HCEC 1CT (cell line): ENCODE results near the gene SP3.
"Not testable (repeated sequence)": the region's sequence is repeated elsewhere in the genome, so short reads cannot be mapped to it uniquely, and the experiment has no call there.

ENCODE experiments used
- DNase-seq: peaks from one replicate; pipeline ENCODE4 v3.0.0-alpha.2; 2017

Gene SP3

DNA sequence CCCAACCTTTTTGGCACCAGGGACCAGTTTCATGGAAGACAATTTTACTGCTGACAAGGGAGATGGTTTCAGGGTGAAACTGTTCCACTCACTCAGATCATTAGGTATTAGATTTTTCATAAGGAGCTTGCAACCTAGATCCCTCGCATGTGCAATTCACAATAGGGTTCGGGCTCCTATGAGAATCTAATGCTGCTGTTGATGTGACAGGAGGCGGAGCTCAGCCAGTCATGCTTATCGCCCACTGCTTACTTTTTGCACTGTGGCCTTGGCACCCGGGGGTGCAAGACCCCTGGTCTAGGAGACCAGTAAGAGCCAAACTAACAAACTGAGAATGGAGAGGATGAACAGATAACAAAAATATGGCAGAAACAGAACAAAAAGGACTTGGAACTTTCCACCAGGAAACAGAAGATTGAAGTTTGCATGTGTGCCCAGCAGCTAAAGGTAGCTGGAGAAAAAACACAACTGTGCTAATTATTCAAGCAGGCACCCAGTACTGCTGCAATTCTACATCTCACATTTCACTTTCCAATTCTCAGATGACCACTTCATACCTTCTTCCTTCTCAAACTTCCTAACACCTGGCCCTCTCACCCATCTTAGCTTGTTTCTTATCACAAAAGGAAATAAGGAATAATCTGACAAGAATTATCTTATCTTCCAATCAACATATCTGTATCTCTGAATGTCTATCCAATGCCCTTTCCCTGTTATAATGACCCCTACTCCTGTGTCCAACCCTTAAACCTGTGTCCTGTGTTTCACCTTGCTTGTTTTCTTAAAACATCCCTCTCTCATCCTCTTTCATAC, 24.8 kb downstream of the SP3 start:
- DNase-seq: no peak

DNA sequence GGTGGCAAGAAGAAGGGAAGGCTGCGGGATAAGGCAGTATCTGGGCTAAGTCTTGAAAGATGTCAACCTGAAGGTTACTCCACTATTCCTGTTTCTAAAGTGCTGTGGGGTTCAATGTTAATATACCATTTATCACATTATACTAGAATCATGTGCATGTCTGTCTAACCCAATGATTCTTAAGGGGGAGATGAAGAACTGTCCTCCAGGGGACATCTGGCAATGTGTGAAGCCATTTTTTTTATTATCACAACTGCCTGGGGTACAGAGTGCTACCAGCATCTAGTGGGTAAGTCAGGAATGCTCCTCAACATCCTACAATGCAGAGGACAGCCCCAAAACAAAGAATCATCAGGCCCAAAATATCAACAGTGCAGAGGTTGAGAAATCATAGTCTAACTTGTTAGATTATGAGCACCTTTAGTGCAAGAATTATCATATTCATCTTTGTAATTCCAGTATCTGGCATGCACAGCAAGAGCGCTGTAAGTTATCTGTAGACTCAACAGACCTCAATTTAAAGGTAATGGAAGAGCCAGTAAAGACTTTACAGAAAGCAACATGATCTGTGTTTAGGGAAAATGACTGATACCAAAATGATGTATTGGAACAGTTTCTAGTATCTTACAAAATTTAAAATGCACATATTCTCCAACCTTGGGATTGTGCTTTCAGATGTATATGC, 26.3 kb downstream of the SP3 start:
- no peak for DNase-seq

DNA sequence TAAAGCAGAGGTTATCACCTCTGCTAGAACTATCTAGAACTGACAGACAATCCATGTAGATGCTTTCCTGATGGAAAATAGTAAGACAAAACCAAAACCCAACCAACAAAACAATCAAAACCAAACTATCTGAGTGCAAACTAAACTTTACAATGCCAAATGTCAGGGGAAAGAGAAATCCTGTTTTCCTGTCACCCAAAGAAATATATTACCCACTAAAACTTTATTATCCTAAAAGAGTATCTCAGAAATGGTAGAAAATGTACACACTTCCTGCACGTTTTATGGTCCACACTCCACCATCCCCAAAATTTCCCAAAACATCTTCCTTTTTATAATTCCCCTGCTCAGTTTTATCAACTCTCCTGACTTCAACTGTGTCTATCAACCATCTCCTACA, 29.9 kb downstream of the SP3 start:
- no peak for DNase-seq

DNA sequence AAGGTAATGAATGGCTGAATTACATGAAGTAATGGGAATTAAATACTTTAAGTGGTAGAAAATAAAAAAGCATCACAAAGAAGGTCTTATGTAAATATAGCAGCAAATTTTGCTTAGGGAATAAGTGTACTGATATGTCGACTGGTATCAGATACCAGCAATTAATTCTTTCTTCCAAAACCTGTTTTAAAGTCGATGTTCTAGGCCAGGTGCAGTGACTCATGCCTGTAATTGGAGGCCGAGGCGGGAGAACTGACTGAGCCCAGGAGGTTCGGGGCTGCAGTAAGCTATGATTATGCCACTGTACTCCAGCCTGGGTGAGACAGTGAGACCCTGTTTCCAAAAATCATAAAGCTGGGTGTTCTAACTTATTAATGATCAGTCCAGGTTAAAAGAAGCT, 30.3 kb downstream of the SP3 start:
- DNase-seq: no peak

DNA sequence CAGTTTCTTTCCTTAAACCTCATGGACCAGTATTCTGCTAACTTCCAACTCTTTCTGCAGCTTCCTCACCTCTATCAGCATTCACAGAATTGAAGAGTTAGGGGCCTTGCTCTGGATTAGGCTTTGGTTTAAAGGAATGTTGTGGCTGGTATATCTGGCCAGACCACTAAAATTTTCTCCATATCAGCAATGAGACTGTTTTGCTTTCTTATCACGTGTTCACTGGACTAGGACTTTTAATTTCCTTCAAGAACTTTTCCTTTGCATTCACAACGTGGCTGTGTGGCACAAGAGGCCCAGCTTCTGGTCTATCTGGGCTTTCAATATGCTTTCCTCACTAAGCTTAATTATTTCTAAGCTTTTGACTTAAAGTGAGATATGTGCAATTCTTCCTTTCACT, 33.4 kb downstream of the SP3 start:
- no peak for DNase-seq

DNA sequence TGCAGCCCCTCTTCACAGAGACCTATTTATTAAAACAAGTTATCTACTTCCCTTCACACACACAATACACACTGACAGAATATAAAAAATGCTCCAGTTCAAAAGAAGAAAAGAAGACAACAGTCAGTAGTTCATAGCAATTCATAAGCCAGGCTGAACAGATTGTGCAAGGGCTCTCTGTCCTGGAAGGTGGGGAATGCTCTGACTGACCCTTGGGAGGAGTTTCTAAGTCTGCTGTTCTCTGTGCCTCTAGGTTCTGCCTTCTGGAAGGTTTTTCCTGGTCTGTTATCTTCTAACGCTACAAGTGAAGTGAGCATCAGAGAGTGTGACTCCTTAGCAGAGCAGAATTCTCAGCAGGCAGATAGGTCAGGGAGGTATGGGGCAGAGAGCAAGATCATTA, 35.7 kb downstream of the SP3 start:
- DNase-seq: no peak

DNA sequence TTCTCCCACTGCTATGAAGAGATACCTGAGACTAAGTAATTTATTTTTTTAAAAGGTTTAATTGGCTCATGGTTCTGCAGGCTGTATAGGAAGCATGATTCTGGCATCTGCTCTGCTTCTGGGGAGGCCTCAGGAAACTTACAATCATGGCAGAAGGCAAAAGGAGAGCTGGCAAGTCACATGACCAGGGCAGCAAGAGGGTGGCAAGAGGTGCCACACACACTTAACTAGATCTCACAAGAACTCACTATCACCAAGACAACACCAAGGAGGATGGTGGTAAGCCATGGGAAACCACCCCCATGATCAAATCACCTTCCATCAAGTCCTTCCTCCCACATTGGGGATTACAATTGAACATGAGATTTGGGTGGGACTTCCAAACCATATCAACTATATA, 38.3 kb downstream of the SP3 start:
- DNase-seq: no peak

DNA sequence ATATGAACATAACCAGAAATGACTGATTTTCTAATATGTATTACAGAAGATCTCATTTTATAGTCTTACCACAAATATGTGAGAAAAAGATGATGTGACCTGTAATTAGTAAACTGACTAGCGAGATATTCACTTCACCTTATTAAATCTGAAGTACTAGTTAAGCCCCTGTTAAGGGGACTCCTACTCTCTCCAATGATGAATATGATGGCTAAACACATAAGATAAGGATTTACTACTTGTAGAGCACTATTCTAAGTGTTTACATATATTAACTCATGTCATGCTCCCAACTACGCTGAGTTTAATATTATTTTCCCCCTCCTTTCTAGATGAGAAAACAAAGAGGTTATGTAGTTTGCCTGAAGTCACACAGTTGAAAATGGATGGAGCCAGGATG, 40.9 kb downstream of the SP3 start:
- no peak for DNase-seq

DNA sequence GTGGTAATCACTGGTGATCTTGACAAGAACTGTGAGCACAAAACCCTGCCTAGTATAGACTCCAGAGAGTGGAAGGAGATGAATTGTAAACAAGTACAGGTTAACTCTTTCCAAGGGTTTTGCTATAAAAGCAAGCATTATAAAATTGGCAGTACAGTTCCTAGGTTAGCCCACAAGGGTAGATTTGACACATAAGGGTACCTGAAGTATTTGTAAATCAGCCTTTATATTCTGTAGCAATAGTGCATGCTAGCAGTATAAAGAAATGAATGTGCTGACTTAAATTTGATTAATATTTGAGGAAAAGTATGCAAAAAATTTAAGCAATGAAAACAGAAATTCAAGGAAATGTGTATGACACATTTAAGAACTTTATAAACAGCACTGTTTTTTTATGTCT, 42.4 kb downstream of the SP3 start:
- DNase-seq: peak; percentile 36

DNA sequence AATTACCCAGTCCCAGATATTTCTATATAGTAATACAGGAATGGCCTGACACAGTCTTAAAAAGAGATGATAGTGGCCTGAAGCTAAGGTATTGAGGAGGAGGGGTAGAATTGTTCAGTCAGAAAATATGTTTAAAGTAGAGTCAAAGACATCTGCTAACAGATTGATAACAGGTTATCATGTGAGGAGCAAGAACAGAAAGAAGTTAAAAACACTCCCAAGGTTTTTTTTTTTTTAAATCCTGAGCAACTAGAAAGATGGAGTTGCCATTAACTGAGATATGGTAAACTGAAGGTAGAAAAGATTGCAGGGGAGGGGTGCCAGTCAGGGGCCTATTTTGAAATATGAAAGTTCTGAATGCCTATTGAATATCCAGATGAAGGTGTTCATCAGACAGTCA, 43.1 kb downstream of the SP3 start:
- no peak for DNase-seq

DNA sequence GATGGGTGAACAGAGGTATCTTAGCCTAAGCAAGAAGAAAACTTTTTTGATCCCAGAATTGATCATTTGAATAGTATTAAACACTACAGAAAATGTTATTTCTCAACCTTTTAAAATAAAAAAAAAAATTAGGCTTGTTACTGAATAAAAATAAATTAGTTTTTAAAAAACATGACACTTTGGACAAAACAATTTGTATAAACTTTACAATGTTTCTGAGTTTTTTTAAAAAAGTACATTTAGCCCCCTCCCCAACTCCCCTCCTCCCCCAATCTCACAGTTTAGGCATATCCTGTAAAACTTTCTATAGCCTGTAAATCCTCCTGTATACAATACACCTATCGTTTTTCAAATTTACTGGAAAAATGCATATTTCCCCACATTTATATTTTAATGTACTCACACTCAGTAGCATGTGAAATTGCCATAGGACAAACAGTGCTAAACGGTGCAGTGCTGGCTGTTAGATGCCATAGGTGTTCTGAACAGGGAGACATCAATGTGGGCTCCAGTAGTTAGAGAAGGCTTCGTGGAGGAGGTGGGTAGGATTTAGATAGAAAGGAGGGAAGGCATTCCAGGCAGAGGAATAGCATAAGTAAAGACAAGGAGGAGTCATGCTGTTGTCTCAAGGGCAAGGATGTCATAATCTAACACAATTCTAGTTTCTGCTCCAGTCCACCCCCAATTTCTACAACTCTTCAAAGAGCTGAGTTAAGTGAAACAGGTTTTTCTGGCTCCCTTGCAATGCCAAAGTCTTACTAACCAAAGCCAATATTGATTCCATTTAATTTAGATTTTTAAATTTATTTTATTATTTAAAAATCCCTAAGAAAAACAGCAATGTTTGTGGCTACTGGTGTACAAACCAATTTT, 50.9 kb downstream of the SP3 start:
- no peak for DNase-seq

DNA sequence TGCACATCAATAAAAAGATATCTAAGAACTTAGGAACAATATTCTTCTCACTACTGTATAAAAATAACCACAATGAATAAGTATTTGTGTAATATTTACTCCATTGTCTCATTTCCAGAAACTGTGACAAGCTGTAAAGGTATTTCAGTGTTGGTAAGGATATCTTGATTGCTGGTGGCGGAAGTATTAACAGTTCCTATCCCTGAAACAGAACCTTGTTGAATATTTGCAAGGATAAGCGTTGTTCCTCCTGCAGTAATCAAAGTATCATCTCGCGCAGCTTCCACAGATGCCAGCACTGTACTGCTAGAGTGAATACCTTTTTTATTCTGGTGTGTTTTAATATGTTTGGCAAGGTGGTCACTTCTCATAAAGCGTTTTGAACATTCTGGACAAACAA, 55.3 kb downstream of the SP3 start:
- DNase-seq: no peak

DNA sequence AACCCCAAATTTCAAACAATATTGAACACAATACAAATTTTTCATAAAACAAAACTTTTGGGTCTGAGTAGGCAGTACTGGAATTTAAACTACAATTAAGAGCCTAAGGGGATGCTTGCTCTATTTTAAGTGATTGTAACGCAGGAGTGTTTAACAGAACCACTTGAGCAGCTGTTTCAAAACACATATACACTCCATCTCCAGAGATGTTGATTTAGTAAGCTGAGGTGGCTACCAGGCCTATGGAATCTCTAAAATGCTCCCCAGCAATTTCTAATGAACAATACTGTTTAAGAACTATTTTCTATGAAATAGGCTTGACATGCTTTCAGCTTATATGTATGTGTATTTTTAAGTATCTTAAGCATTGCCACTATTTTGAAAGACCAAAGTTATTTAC, 58.5 kb downstream of the SP3 start:
- no peak for DNase-seq

DNA sequence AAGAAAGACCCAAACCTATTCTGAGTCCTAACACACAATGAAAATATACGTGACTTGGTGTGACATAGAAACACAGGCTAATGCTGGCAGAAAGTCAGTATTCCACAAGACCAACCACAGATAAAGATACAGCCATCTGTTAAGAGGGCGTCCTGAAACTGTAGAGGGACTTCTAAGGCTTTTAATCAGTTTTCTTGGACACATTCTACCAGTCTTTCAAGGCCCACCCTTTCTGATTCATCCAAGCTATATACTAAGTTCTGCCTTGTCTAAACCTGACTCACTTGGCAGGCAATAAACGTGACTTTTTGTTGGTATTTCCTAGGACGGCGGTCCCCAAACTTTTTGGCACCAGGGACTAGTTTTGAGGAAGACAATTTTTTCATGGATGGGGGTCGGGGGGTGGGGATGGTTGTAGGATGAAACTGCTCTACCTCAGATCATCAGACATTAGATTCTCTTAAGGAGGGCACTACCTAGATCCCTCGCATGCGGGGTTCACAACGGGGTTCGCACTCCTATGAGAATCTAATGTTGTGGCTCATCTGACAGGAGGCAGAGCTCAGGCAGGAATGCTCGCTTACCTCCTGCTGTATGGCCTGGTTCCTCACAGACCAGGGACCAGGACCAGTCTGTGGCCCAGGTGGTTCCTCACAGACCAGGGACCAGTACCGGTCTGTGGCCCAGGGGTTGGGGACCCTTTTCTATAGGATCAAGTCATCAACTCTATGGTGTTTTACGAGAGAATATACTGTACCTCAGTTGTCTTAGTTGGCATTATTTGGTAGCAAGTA, 61.4 kb downstream of the SP3 start:
- DNase-seq: no peak

DNA sequence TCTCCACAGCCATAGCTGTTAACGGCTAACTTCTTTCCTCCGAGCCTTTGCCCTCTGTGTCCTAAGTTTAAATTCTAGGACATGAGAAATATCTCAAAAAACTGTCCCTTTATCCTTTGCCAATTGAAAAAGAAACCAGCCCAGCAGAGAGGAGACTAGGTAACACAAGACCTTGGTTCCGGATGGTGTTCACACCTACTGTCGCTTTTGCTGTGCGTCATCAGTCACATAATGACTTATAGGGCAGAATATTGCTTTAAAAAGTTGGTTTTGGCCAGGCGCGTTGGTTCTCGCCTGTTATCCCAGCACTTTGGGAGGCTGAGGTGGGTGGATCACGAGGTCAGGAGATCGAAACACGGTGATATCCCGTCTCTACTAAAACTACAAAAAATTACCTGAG, 66.2 kb downstream of the SP3 start:
- DNase-seq: no peak

DNA sequence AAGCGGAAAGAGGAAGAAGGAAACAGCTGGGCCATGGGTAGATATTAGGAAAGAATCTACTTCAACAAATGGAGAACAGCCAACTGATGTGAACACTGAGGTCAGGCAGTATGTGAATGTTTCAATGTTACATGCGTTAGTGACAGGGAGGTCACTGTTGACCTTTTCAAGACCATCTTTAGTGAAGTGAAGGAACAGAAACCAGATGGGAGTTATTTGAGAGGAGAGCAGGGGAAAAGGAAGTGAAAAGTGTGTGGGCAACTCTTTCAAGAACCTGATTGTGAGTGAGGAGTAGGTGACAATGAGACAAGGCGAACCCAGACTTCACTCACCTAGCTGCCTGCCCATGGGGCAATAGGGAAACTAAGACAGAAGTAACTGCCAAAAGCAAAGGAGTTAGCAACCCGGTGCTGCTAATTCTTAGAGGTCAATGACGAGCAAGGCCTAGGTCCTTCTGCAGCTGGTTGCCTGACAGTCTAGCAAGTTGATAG, 67.0 kb downstream of the SP3 start:
- DNase-seq: no peak

DNA sequence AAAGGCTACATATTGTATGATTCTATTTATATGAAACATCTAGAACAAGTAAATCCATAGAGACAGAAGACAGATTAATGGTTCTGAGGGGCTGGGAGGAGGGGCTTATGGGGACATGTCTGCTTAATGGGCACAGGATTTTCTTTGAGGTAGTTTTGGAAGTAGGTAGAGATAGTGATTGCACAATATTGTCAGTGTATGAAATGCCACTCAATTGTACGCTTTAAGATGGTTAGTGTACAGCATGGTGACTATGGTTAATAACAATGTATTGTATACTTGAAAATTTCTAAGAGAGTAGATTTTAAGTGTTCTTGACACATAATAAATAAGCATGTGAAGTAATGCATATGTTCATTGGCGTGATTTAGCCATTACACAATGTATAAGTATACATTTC, 68.4 kb downstream of the SP3 start:
- DNase-seq: no peak

DNA sequence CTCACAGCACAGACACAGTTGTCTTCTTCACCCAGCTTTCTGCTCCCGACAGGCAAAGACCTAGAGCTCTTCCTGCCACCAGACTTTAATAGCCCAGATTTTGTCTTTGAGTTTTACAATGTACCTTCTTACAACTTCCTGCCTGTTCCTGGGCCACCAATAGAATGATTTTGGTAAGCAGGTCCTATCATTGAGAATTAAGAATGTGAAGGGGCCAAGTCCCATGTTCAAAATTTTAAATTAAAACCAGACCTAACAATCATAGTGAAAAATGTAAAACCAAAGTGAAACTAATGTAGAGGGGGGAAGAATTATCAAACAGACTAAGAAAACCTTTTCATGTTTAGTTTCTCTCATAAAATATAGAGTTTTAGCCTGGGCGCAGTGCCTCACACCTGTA, 72.8 kb downstream of the SP3 start:
- DNase-seq: no peak

DNA sequence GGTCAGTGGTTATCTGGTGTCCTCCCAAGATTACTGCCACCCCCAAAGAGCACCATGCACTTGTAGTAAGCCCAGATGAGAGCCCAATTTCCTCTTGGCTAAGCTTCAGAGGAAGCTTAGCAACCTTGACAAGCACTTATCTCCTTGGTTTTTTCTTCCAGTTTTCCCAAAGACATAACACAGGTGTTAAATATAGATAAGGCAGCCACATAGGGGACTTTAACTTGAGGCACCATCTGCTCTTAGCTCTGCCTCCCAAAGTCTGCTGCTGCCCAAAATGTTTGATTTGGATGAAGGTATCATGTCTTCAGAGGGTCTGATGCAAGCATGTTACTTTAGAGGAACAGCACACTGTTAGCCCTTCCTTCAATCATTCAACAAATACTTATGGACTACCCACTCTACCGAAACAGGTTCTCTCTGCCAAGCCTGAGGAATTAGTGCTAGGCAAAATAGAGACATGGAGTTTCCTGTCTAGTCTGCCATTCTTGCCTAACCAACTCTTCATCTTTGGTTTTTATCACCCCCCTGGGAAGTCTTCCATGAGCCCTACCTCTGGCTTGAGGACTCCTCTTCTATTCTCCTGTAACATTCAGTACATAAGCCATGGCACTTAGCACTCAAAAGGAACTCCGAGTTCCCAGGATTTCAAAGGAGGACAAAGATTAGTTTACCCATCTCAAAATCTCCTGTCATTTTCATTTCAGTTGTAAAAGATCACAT, 73.7 kb downstream of the SP3 start:
- DNase-seq: no peak

DNA sequence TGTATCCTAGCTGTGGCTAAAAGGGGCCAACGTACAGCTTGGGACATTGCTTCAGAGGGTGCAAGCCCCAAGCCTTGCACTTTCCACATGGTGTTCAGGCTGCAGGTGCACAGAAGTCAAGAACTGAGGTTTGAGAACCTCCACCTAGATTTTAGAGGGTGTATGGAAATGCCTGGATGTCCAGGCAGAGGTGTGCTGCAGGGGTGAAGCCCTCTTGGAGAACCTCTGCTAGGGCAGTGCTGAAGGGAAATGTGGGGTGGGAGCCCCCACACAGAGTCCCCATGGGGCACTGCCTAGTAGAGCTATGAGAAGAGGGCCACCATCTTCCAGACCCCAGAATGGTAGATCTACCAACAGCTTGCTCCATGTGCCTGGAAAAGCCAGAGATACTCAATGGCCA, 75.7 kb downstream of the SP3 start:
- not testable (repeated sequence) for DNase-seq

DNA sequence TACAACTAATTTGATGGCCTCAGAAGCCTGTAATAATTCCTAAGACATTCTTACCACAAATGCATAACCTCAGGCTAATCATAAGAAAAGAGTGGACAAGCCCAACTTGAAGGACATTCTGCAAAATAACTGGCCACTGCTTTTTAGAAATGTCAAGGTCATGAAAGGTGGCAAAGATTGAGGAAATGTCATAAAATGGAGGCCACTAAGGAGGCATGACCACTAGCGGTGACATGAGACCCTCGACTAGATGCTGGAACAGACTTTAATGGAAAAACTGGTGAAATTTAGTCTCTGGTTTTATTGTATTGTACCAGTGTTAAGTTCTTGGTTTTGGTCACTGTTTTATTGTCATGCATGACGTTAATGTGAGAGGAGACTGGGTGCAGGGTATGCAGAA, 78.6 kb downstream of the SP3 start:
- no peak for DNase-seq
